BLaER1 treated with 17β-estradiol and CSF1 and Interleukin-3, amounts not matched to agents 10 nM and 100 nM (cell line): ENCODE data around the gene OPCML.

ENCODE experiments used
- H3K27ac ChIP-seq, 11 experiments: shearing (Covaris generic); formaldehyde crosslinking; 2 replicates each; pipeline ENCODE4 v1.8.1; 2022
- H3K27me3 ChIP-seq, 11 experiments: shearing (Covaris generic); formaldehyde crosslinking; 2 replicates each; pipeline ENCODE4 v1.8.1; 2022
- H3K36me3 ChIP-seq, 11 experiments: shearing (Covaris generic); formaldehyde crosslinking; 2 replicates each; pipeline ENCODE4 v1.8.1; 2022
- H3K4me1 ChIP-seq, 10 experiments: shearing (Covaris generic); formaldehyde crosslinking; 2 replicates each; pipeline ENCODE4 v1.8.1; 2022
- H3K4me2 ChIP-seq, 11 experiments: shearing (Covaris generic); formaldehyde crosslinking; 2 replicates each; pipeline ENCODE4 v1.8.1; 2022
- H3K4me3 ChIP-seq, 10 experiments: shearing (Covaris generic); formaldehyde crosslinking; 2 replicates each; pipeline ENCODE4 v1.8.1; 2022
- H3K9ac ChIP-seq, 11 experiments: shearing (Covaris generic); formaldehyde crosslinking; 2 replicates each; pipeline ENCODE4 v1.8.1; 2022
- H3K9me3 ChIP-seq, 11 experiments: shearing (Covaris generic); formaldehyde crosslinking; replicated peaks in 1 of 11; 2 replicates each; pipeline ENCODE4 v1.8.1; 2022
- H4K20me1 ChIP-seq, 11 experiments: shearing (Covaris generic); formaldehyde crosslinking; 2 replicates each; pipeline ENCODE4 v1.8.1; 2022
- Cebpa-rat ChIP-seq, 11 experiments: shearing (Covaris generic); IDR thresholded peaks; 2 replicates each; pipeline ENCODE4 v1.8.1; 2022

The OPCML gene

GRCh38 chr11:132839236-132839945 lies 692.9 kb downstream of the OPCML start:
- Histone ChIP-seq H3K9ac (peak overlapping the region in 1 of 11 experiments; percentile 25; a peak in 1 of 22 replicates), H3K4me2 (peak overlapping the region in 10 of 11 experiments; percentile 10 to 64 (median 50); a peak in 16 of 22 replicates), H3K27me3 (no peaks in the 10 kb centered on the region), H3K9me3 (peaks cover 0 to 49% (median 24%) of the 10 kb centered on the region in 11 experiments; a peak in 15 of 22 replicates), H3K27ac (no peak overlapping the region), H3K4me3 (no peak overlapping the region), H3K36me3 (no peaks in the 10 kb centered on the region), H3K4me1 (peaks cover 8 to 26% (median 18%) of the 10 kb centered on the region in 10 experiments; a peak in 18 of 20 replicates), H4K20me1 (no peaks in the 10 kb centered on the region)
- no peak for TF ChIP-seq Cebpa-rat (IDR thresholded peaks at IDR 0.05)

DNA sequence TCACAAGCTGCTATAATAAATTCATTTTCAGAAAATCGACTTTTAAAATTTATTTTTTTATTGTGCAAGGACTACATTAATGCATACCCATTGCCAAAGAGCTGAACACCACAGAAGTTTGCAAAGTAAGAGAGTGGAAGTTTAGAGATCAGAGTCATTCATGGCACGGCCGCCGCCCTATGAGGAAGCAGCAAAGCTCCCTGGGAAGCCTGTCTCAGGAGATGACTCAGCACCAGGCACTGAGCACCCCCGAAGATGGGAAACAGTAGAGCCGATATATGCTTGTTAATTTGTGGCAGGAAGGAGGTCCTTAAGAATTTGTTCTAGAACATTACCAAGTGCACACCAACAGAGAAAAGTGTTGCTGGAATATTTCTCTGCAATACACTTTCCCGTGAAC lies 693.7 kb downstream of the OPCML start:
- Histone ChIP-seq H3K36me3 (no peaks in the 10 kb centered on the region), H3K9me3 (peaks cover 0 to 42% (median 23%) of the 10 kb centered on the region in 11 experiments; a peak in 15 of 22 replicates), H3K27ac (no peak overlapping the region), H3K9ac (no peak overlapping the region), H3K4me1 (peaks cover 8 to 26% (median 18%) of the 10 kb centered on the region in 10 experiments; a peak in 18 of 20 replicates), H3K27me3 (no peaks in the 10 kb centered on the region), H4K20me1 (no peaks in the 10 kb centered on the region), H3K4me3 (no peak overlapping the region), H3K4me2 (peak overlapping the region in 6 of 11 experiments; percentile 10 to 53 (median 35); a peak in 6 of 22 replicates)
- TF ChIP-seq Cebpa-rat (IDR thresholded peaks at IDR 0.05), result no peak

DNA sequence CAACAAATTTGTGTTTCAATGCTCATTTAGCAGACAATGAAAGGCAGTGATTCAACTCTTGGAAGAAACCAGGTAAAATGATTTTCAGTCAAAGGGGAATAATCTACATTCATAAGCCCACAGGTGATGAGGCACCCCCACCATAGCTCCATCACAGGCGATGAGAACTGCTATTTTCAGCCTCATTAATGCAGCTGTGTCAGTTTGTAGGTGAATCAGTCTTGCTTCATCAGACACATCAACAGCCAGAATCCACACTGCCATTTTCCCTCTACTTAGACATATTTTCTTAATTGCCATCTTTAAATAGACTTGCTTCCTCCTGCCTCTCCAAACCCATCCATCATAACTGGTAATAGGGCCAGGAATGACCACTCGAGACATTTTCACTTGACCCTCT lies 701.0 kb downstream of the OPCML start:
- TF ChIP-seq Cebpa-rat (IDR thresholded peaks at IDR 0.05), result no peak
- H3K27me3 ChIP-seq, result no peaks in the 10 kb centered on the region
- peak overlapping the region; percentile 54 to 81 (median 70) for H3K4me2 ChIP-seq
- no peak overlapping the region for H3K9ac ChIP-seq
- H4K20me1 ChIP-seq, result no peaks in the 10 kb centered on the region
- H3K9me3 ChIP-seq, result peaks cover 0 to 17% (median 8%) of the 10 kb centered on the region in 11 experiments; a peak in 9 of 22 replicates
- no peak overlapping the region for H3K4me3 ChIP-seq
- no peaks in the 10 kb centered on the region for H3K36me3 ChIP-seq
- peaks cover 20 to 27% (median 24%) of the 10 kb centered on the region in 10 experiments for H3K4me1 ChIP-seq
- H3K27ac ChIP-seq, result peak overlapping the region in 6 of 11 experiments; percentile 11 to 39 (median 15); a peak in 6 of 22 replicates

DNA sequence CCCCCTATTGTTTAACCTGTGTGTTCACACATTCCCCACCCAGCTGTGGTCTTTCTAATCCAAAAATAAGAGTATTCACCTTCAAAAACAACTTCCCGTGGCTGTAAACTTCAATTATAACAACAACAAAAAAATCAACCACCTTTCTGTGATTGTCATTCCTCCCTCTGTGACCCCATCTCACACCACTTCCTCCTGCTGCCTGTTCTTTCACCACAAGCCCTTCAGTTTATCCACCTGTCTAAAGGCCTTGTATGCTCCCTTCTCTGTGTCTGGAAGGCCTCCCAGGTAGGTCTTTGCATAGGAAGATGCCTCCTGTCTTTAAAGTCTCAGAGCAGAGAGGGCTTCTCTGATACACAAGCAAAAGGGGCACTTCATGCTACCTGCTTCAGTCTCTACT lies 707.7 kb downstream of the OPCML start:
- H3K4me1 ChIP-seq, result peaks cover 0 to 37% (median 16%) of the 10 kb centered on the region in 10 experiments; a peak in 14 of 20 replicates

DNA sequence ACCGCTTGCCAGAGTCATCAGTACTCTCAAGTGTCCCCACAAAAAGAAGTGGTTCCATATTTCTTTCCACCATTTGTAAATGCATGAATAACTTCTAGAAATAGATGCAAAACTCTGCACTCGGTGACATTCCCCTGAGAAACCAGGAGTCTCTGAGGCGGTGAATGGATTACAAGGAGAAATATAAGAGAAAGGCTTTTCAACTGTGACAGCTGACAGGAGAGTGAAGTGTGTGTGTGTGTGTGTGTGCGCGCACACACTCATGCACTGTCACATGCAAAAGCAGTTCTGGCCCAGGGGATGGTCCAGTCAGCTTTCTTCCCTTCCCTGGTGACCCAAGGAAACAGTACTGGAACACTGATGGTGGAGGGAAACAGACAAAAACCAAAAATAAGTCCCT lies 710.0 kb downstream of the OPCML start:
- H3K27me3 ChIP-seq, result no peaks in the 10 kb centered on the region
- H4K20me1 ChIP-seq, result no peaks in the 10 kb centered on the region
- peak overlapping the region in 9 of 11 experiments; percentile 7 to 76 (median 59); a peak in 17 of 22 replicates for H3K4me2 ChIP-seq
- TF ChIP-seq Cebpa-rat (IDR thresholded peaks at IDR 0.05), result no peak
- H3K9ac ChIP-seq, result no peak overlapping the region
- H3K9me3 ChIP-seq, result peaks cover 0 to under 1% (median 0%) of the 10 kb centered on the region in 11 experiments; a peak in 1 of 22 replicates
- H3K27ac ChIP-seq, result no peak overlapping the region
- H3K36me3 ChIP-seq, result no peaks in the 10 kb centered on the region
- peaks cover 0 to 37% (median 16%) of the 10 kb centered on the region in 10 experiments; a peak in 14 of 20 replicates for H3K4me1 ChIP-seq
- H3K4me3 ChIP-seq, result no peak overlapping the region

More for the DNA sequence above, 707.7 kb downstream of the OPCML start:
- Histone ChIP-seq H3K27me3 (no peaks in the 10 kb centered on the region), H4K20me1 (no peaks in the 10 kb centered on the region), H3K36me3 (no peaks in the 10 kb centered on the region), H3K9me3 (peaks cover 0 to 14% (median 7%) of the 10 kb centered on the region in 11 experiments; a peak in 8 of 22 replicates), H3K27ac (no peak overlapping the region), H3K4me2 (peak overlapping the region in 4 of 11 experiments; percentile 11 to 44 (median 20); a peak in 4 of 22 replicates), H3K4me3 (no peak overlapping the region), H3K9ac (no peak overlapping the region)
- no peak for TF ChIP-seq Cebpa-rat (IDR thresholded peaks at IDR 0.05)

- H4K20me1 ChIP-seq, result no peaks in the 10 kb centered on the region
- TF ChIP-seq Cebpa-rat (IDR thresholded peaks at IDR 0.05), result no peak
- no peaks in the 10 kb centered on the region for H3K27me3 ChIP-seq
- no peak overlapping the region for H3K9ac ChIP-seq
- peak overlapping the region in 9 of 11 experiments; percentile 7 to 76 (median 59); a peak in 16 of 22 replicates for H3K4me2 ChIP-seq
- no peaks in the 10 kb centered on the region for H3K36me3 ChIP-seq
- peaks cover 0 to 37% (median 16%) of the 10 kb centered on the region in 10 experiments; a peak in 14 of 20 replicates for H3K4me1 ChIP-seq
- no peak overlapping the region for H3K27ac ChIP-seq
- no peak overlapping the region for H3K4me3 ChIP-seq
- no peaks in the 10 kb centered on the region for H3K9me3 ChIP-seq
These were observed 710.8 kb downstream of the OPCML start for GRCh38 chr11:132821499-132821898.

- Histone ChIP-seq H3K27ac (no peak overlapping the region), H3K36me3 (no peaks in the 10 kb centered on the region), H3K4me3 (no peak overlapping the region), H4K20me1 (no peaks in the 10 kb centered on the region), H3K4me2 (peak overlapping the region in 9 of 11 experiments; percentile 5 to 76 (median 59); a peak in 12 of 22 replicates), H3K9ac (no peak overlapping the region), H3K27me3 (no peaks in the 10 kb centered on the region), H3K4me1 (peaks cover 0 to 37% (median 16%) of the 10 kb centered on the region in 10 experiments; a peak in 14 of 20 replicates), H3K9me3 (no peaks in the 10 kb centered on the region)
- TF ChIP-seq Cebpa-rat (IDR thresholded peaks at IDR 0.05), result no peak
These were observed 711.3 kb downstream of the OPCML start for GRCh38 chr11:132821014-132821413.

DNA sequence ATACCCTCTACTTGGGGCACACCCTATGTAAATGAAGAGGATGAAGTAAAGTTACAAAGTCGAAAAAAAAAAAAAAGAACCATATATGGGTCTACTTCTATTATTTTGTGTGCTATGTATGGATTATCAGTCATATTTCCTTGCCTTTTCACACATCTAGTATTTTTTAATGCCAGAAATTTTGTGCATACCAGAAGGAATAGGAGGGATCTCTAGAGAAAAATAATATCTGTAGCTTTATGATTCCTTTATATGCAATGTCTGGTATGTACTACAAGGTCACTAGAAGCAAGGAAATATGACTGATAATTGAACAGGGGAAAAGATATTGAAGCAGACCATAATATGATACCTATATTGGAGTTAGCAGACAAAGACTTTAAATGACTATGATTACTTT lies 713.4 kb downstream of the OPCML start:
- Histone ChIP-seq H3K27ac (no peak overlapping the region), H4K20me1 (no peaks in the 10 kb centered on the region), H3K4me2 (no peak overlapping the region), H3K4me3 (no peak overlapping the region), H3K4me1 (peaks cover 0 to 29% (median 16%) of the 10 kb centered on the region in 10 experiments; a peak in 14 of 20 replicates), H3K36me3 (no peaks in the 10 kb centered on the region), H3K9ac (no peak overlapping the region), H3K27me3 (no peaks in the 10 kb centered on the region), H3K9me3 (no peaks in the 10 kb centered on the region)
- TF ChIP-seq Cebpa-rat (IDR thresholded peaks at IDR 0.05), result no peak

GRCh38 chr11:132817387-132817786 lies 714.9 kb downstream of the OPCML start:
- Histone ChIP-seq H3K36me3 (no peaks in the 10 kb centered on the region), H3K27ac (no peak overlapping the region), H3K9me3 (no peaks in the 10 kb centered on the region), H3K9ac (no peak overlapping the region), H3K4me1 (peaks cover 0 to 20% (median 13%) of the 10 kb centered on the region in 10 experiments; a peak in 14 of 20 replicates), H3K4me2 (no peak overlapping the region), H4K20me1 (no peaks in the 10 kb centered on the region), H3K4me3 (no peak overlapping the region), H3K27me3 (no peaks in the 10 kb centered on the region)
- no peak for TF ChIP-seq Cebpa-rat (IDR thresholded peaks at IDR 0.05)
